C4-2B (cell line): ENCODE measurements around the gene CREB3L1.

ENCODE experiments used
- H3K27ac ChIP-seq: fragments of 450-650 bp; 2 replicates; pipeline ENCODE4 v1.5.1; 2017
- CTCF ChIP-seq: fragments of 450-650 bp; conservative IDR thresholded peaks from 2 replicates; pipeline ENCODE4 v1.5.1; 2017; ENCODE audit warnings: mild to moderate bottlenecking
- ZFX ChIP-seq: fragments of 450-650 bp; IDR thresholded peaks from 2 replicates; pipeline ENCODE4 v1.6.1; 2017

Gene CREB3L1

GRCh38 chr11:46345131-46345597 is 67.7 kb downstream of the CREB3L1 start:
- no peak for TF ChIP-seq ZFX
- TF ChIP-seq CTCF: no peak
- H3K27ac ChIP-seq: no peak overlapping the region; the same call in 1 of the 2 replicates

GRCh38 chr11:46345881-46346484 is 68.5 kb downstream of the CREB3L1 start:
- H3K27ac ChIP-seq: no peak overlapping the region
- no peak for TF ChIP-seq CTCF
- TF ChIP-seq ZFX: no peak

- peak within 1 kb of the TSS; percentile 88 for H3K27ac ChIP-seq
- TF ChIP-seq ZFX (no peak), CTCF (peak; percentile 100)
Observed at GRCh38 chr11:46346886-46347636, 69.6 kb downstream of the CREB3L1 start, which contains the start of gene DGKZ. Gene DGKZ, plus strand, starts transcription at chr11:46347463. Its CDS starts 197 bp downstream, at chr11:46347660.

- H3K27ac ChIP-seq: peak overlapping the region; percentile 88
- TF ChIP-seq CTCF (0 out of 2 replicates have a peak, but pooled peaks have one; percentile 29), ZFX (peak; percentile 47; the same call in 1 of the 2 replicates)
Observed at GRCh38 chr11:46347637-46348311, 70.3 kb downstream of the CREB3L1 start.

GRCh38 chr11:46348566-46349401 is 71.3 kb downstream of the CREB3L1 start:
- peak overlapping the region; percentile 88 for H3K27ac ChIP-seq
- TF ChIP-seq ZFX (no peak), CTCF (no peak)

GRCh38 chr11:46350695-46351094 is 73.2 kb downstream of the CREB3L1 start:
- H3K27ac ChIP-seq: no peak overlapping the region
- no peak for TF ChIP-seq ZFX
- no peak for TF ChIP-seq CTCF
